DND-41 (cell line): Measurements from ENCODE around the gene FHIT.

Source experiments
- ATAC-seq: fragments of 200-7000 bp; cut with Tn5 transposase; 3 replicates; pipeline ENCODE4 v1.9.1; 2021; ENCODE audit warnings: low read depth; ENCODE audit not compliant: insufficient read depth
- DNase-seq: peaks from one replicate; pipeline ENCODE4 v3.0.0-alpha.2; 2020
- H2AFZ ChIP-seq: 2 replicates; pipeline ENCODE4 v1.6.0; 2012; ENCODE audit warnings: low read depth, low read length
- H3K27ac ChIP-seq: 2 replicates; pipeline ENCODE4 v1.5.1; 2012; ENCODE audit warnings: low read length, inconsistent platforms
- H3K27me3 ChIP-seq: fragments of 200-600 bp; sonication (generic); 2 replicates; pipeline ENCODE4 v1.6.0; 2012; ENCODE audit warnings: low read length, mild to moderate bottlenecking, inconsistent platforms; ENCODE audit not compliant: insufficient read depth, poor library complexity
- H3K36me3 ChIP-seq: 2 replicates; pipeline ENCODE4 v1.5.1; 2012; ENCODE audit warnings: low read length, inconsistent platforms; ENCODE audit not compliant: insufficient read depth
- H3K4me1 ChIP-seq: 2 replicates; pipeline ENCODE4 v1.5.1; 2012; ENCODE audit warnings: mild to moderate bottlenecking, low read length; ENCODE audit not compliant: insufficient read depth
- H3K4me2 ChIP-seq: 2 replicates; pipeline ENCODE4 v1.6.0; 2012; ENCODE audit warnings: mild to moderate bottlenecking, moderate library complexity, low read length, inconsistent platforms; ENCODE audit not compliant: insufficient read depth
- H3K4me3 ChIP-seq, 2 experiments: fragments of 200-600 bp in 1 of 2; shearing (Covaris generic) in 1 of 2; 2 replicates each; pipeline ENCODE4 v1.5.1; 2012 to 2016; ENCODE audit warnings: inconsistent platforms in 2 of 2, low read length in 2 of 2, mild to moderate bottlenecking in 2 of 2, low read depth in 1 of 2, moderate library complexity in 1 of 2
- H3K79me2 ChIP-seq: 2 replicates; pipeline ENCODE4 v1.6.0; 2012; ENCODE audit warnings: low read length, inconsistent platforms; ENCODE audit not compliant: insufficient read depth
- H3K9ac ChIP-seq: 2 replicates; pipeline ENCODE4 v1.6.0; 2012; ENCODE audit warnings: low read depth, mild to moderate bottlenecking, inconsistent platforms, low read length, moderate library complexity
- H3K9me3 ChIP-seq: 2 replicates; pipeline ENCODE4 v1.5.1; 2012; ENCODE audit warnings: low read length, moderate library complexity, mild to moderate bottlenecking, inconsistent platforms; ENCODE audit not compliant: insufficient read depth, severe bottlenecking
- H4K20me1 ChIP-seq: 2 replicates; pipeline ENCODE4 v1.6.0; 2012; ENCODE audit warnings: low read length; ENCODE audit not compliant: insufficient read depth
- EZH2 ChIP-seq: IDR thresholded peaks from 3 replicates; pipeline ENCODE4 v1.6.1; 2012; ENCODE audit warnings: borderline replicate concordance, low read depth, mild to moderate bottlenecking, moderate library complexity, low read length, inconsistent platforms; ENCODE audit not compliant: severe bottlenecking
- TF ChIP-seq, protein P1 (sequence below): IDR thresholded peaks from 2 replicates; pipeline ENCODE4 v1.5.1; 2012; ENCODE audit warnings: borderline replicate concordance, low read length, moderate library complexity, mild to moderate bottlenecking; ENCODE audit not compliant: poor library complexity, severe bottlenecking; ENCODE audit errors: extremely low read depth

Gene FHIT

DNA sequence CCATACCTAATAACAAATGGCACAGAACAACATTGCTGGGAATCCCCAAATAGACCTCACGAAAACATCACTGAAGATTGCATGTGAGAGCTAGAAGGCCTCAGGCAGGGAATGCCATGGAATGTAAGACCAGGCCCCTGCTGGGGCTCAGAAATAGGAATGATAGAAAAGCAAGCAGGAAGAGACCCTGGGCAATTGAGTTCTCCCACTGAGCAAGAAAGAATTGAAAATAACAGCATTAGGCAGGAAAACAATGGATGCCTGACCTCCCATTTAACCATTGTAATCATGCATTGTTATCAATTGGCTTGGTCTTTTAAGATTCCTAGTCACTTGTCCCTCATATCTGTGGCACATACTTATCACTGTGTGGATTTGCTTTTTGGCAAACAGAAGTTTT, 581.6 kb downstream of the FHIT start:
- TF ChIP-seq, protein P1, sequence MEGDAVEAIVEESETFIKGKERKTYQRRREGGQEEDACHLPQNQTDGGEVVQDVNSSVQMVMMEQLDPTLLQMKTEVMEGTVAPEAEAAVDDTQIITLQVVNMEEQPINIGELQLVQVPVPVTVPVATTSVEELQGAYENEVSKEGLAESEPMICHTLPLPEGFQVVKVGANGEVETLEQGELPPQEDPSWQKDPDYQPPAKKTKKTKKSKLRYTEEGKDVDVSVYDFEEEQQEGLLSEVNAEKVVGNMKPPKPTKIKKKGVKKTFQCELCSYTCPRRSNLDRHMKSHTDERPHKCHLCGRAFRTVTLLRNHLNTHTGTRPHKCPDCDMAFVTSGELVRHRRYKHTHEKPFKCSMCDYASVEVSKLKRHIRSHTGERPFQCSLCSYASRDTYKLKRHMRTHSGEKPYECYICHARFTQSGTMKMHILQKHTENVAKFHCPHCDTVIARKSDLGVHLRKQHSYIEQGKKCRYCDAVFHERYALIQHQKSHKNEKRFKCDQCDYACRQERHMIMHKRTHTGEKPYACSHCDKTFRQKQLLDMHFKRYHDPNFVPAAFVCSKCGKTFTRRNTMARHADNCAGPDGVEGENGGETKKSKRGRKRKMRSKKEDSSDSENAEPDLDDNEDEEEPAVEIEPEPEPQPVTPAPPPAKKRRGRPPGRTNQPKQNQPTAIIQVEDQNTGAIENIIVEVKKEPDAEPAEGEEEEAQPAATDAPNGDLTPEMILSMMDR = no peak
- TF ChIP-seq EZH2 = no peak
- ATAC-seq (no peak), DNase-seq (no peak)
- Histone ChIP-seq H3K27ac (no peak overlapping the region), H4K20me1 (no peaks in the 10 kb centered on the region), H3K79me2 (no peaks in the 10 kb centered on the region), H3K4me2 (no peak overlapping the region), H3K4me3 (no peak overlapping the region), H2AFZ (no peak overlapping the region), H3K4me1 (peaks cover 4% of the 10 kb centered on the region; the same call in 1 of the 2 replicates), H3K9ac (no peak overlapping the region), H3K36me3 (no peaks in the 10 kb centered on the region), H3K9me3 (peaks cover 3% of the 10 kb centered on the region), H3K27me3 (no peaks in the 10 kb centered on the region)

DNA sequence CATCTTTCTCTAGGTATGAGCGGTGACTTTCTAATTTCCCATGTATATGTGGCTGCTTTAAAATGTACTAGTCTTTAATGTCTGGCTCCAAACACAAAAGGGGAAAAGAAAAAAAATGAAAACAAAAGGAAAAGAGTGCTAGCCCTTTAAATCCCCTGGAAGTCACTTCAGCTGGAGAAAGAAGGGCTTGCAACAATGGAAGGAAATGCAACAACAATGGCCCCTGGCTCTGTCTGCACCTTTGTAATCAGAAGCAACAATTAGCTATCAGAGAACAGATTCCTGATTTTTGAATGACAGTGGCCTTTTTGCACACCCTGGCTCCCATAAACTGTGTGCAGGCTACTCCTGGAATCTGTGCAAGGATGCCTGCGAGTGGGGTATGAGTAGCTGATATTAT, 591.2 kb downstream of the FHIT start:
- Histone ChIP-seq H3K79me2 (no peaks in the 10 kb centered on the region), H3K4me3 (no peak overlapping the region), H3K9me3 (peaks cover 11% of the 10 kb centered on the region), H4K20me1 (no peaks in the 10 kb centered on the region), H3K9ac (no peak overlapping the region), H3K36me3 (no peaks in the 10 kb centered on the region), H3K4me2 (no peak overlapping the region), H2AFZ (no peak overlapping the region), H3K27ac (no peak overlapping the region), H3K4me1 (no peaks in the 10 kb centered on the region), H3K27me3 (no peaks in the 10 kb centered on the region)
- DNase-seq (no peak), ATAC-seq (no peak)
- TF ChIP-seq, protein P1 = no peak
- TF ChIP-seq EZH2 = no peak

DNA sequence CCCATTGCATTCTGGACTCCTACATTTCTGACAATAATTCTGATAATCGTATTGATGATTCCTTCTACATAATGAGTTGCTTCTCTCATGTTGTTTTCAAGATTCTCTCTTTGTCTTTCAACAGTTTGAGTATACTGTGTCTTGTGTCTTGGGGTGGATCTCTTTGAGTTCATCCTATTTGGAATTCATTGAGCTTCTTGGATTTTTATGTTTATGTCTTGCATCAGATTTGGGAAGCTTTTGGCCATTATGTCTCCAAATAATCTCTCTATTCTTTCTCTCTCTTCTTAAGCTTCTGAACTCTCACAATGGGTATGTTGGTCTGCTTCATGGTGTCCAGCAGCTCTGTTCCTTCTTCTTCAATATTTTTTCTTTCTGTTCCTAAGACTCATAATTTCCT, 592.2 kb downstream of the FHIT start:
- H3K4me1 ChIP-seq = no peaks in the 10 kb centered on the region
- TF ChIP-seq EZH2 = no peak
- TF ChIP-seq, protein P1 = no peak
- no peaks in the 10 kb centered on the region for H3K79me2 ChIP-seq
- H4K20me1 ChIP-seq = no peaks in the 10 kb centered on the region
- no peak overlapping the region for H3K4me3 ChIP-seq
- H3K4me2 ChIP-seq = no peak overlapping the region
- ATAC-seq (no peak), DNase-seq (no peak)
- peaks cover 11% of the 10 kb centered on the region for H3K9me3 ChIP-seq
- H3K27ac ChIP-seq = no peak overlapping the region
- no peaks in the 10 kb centered on the region for H3K27me3 ChIP-seq
- no peak overlapping the region for H3K9ac ChIP-seq
- H3K36me3 ChIP-seq = no peaks in the 10 kb centered on the region
- H2AFZ ChIP-seq = no peak overlapping the region

DNA sequence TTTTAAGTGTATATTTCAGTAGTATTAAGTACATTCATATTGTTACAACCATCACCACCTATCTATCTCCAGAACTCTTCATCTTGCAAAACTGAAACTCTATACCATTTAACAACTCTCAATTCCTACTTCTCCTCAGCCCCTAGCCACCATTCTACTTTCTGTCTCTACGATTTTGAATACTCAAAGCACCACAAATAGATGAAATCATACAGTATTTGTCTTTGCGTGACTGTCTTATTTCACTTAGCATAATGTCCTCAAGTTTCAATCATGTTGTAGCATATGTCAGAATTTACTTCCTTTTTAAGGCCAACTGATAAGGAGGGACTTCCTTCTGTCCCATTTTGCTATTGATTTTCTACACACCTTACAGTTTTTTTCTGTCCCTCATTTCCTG, 593.3 kb downstream of the FHIT start:
- H3K79me2 ChIP-seq = no peaks in the 10 kb centered on the region
- H3K9ac ChIP-seq = no peak overlapping the region
- no peaks in the 10 kb centered on the region for H4K20me1 ChIP-seq
- H3K4me1 ChIP-seq = no peaks in the 10 kb centered on the region
- H3K9me3 ChIP-seq = peaks cover 7% of the 10 kb centered on the region
- no peak for TF ChIP-seq EZH2
- TF ChIP-seq, protein P1 = no peak
- H3K36me3 ChIP-seq = no peaks in the 10 kb centered on the region
- DNase-seq = no peak
- ATAC-seq = no peak
- no peak overlapping the region for H3K4me2 ChIP-seq
- no peak overlapping the region for H3K4me3 ChIP-seq
- no peak overlapping the region for H2AFZ ChIP-seq
- no peaks in the 10 kb centered on the region for H3K27me3 ChIP-seq
- H3K27ac ChIP-seq = no peak overlapping the region
